K562 (cell line): Measurements from ENCODE around the gene ALDH5A1. TPM values are rescaled to one million over a fixed set of nuclear protein-coding genes. Genes with fewer than 3 reads are reported as not detected.
A peak's percentile ranks its signal among the peaks of the same experiment; 100 is the strongest.

Source experiments
- ATAC-seq: fragments of 200-7000 bp; cut with Tn5 transposase; 3 replicates; pipeline ENCODE4 v1.9.1; 2020; ENCODE audit warnings: moderate library complexity
- BruUV-seq: library from RNA; stranded (reverse); fragments of 400-500 nt; replicated peaks from 2 replicates; lab custom pipeline; 2021; lab: Mats Ljungman, UMichigan
- CTCF ChIA-PET: fragments of 300-600 bp; formaldehyde crosslinking; extraction: SDS; loops from one replicate; lab custom pipeline; 2021; ENCODE audit warnings: low intra/inter-chr PET ratio; lab: Yijun Ruan, JAX
- POLR2A ChIA-PET: fragments of 300-600, 350-650 bp; sonication (Branson Sonifier 250); formaldehyde crosslinking; extraction: SDS; loops from one replicate; lab custom pipeline; 2021; ENCODE audit warnings: antibody characterized with exemption, inconsistent platforms; lab: Yijun Ruan, JAX
- DNase-seq, 4 experiments: peaks; one replicate each; pipeline versions ENCODE4 v3.0.0 to v3.0.0-alpha.2; 2011 to 2018; ENCODE audit warnings: low spot score in 3 of 4, mixed read lengths in 3 of 4; ENCODE audit errors: extremely low read depth in 1 of 4
- FAIRE-seq: peaks from 2 replicates; lab custom pipeline; 2011; peaks lifted over from hg19 to GRCh38; lab: Jason Lieb, UNC
- H2AFZ ChIP-seq: 2 replicates; pipeline ENCODE4 v1.6.0; 2011; ENCODE audit warnings: low read depth, low read length, control low read depth, inconsistent platforms
- H3K27ac ChIP-seq: fragments of 200-600 bp; 3 replicates; pipeline ENCODE4 v1.8.0; 2011; ENCODE audit warnings: low read depth, mild to moderate bottlenecking, control low read depth, inconsistent platforms, low read length, moderate library complexity, mixed read lengths; ENCODE audit errors: extremely low read depth
- H3K27me3 ChIP-seq, 2 experiments: fragments of 300-600 bp in 1 of 2; 2 replicates in 1 of 2; 3 replicates in 1 of 2; pipeline versions ENCODE4 v1.6.0 to v1.8.0; 2011; ENCODE audit warnings: inconsistent platforms in 2 of 2, low read length in 2 of 2, mild to moderate bottlenecking in 1 of 2, mixed read lengths in 1 of 2, moderate library complexity in 1 of 2; ENCODE audit not compliant: control insufficient read depth in 2 of 2, insufficient read depth in 2 of 2
- H3K36me3 ChIP-seq: fragments of 300-600 bp; 3 replicates; pipeline ENCODE4 v1.8.0; 2011; ENCODE audit warnings: mild to moderate bottlenecking, low read length, inconsistent platforms; ENCODE audit not compliant: control insufficient read depth, insufficient read depth
- H3K4me1 ChIP-seq, 2 experiments: fragments of 200-600 bp in 1 of 2; replicated peaks in 1 of 2; 2 replicates in 1 of 2; 3 replicates in 1 of 2; pipeline versions ENCODE4 v1.5.1 to v1.8.0; 2011; ENCODE audit warnings: inconsistent platforms in 2 of 2, low read length in 2 of 2, mild to moderate bottlenecking in 1 of 2, mixed read lengths in 1 of 2, moderate library complexity in 1 of 2; ENCODE audit not compliant: control insufficient read depth in 2 of 2, insufficient read depth in 2 of 2
- H3K4me2 ChIP-seq: 2 replicates; pipeline ENCODE4 v1.6.1; 2011; ENCODE audit warnings: low read length, control low read depth, inconsistent platforms, mixed read lengths; ENCODE audit not compliant: insufficient read depth
- H3K4me3 ChIP-seq: fragments of 200-600 bp; sonication (generic), shearing (Covaris generic); 2 replicates; pipeline ENCODE4 v1.5.1; 2016; ENCODE audit warnings: control low read depth, inconsistent platforms
- H3K79me2 ChIP-seq: fragments of 200-600 bp; 3 replicates; pipeline ENCODE4 v1.8.0; 2011; ENCODE audit warnings: low read length, inconsistent platforms; ENCODE audit not compliant: control insufficient read depth, insufficient read depth
- H3K9ac ChIP-seq, 2 experiments: 2 replicates each; pipeline versions ENCODE4 v1.6.0 to v1.6.1; 2011; ENCODE audit warnings: low read depth in 2 of 2, low read length in 2 of 2, control low read depth in 1 of 2, inconsistent platforms in 1 of 2, mild to moderate bottlenecking in 1 of 2, mixed read lengths in 1 of 2; ENCODE audit not compliant: insufficient read depth in 1 of 2
- H3K9me1 ChIP-seq: one replicate; pipeline ENCODE4 v1.6.0; 2011; ENCODE audit warnings: inconsistent platforms, mild to moderate bottlenecking, low read length, moderate library complexity; ENCODE audit not compliant: control insufficient read depth, insufficient read depth
- H3K9me3 ChIP-seq: replicated peaks from 2 replicates; pipeline ENCODE4 v1.5.1; 2011; ENCODE audit warnings: low read depth, low read length, inconsistent platforms; ENCODE audit not compliant: control insufficient read depth, insufficient read depth
- H4K20me1 ChIP-seq: replicated peaks from 2 replicates; pipeline ENCODE4 v1.6.1; 2011; ENCODE audit warnings: low read length, inconsistent platforms, mixed read lengths; ENCODE audit not compliant: control insufficient read depth, insufficient read depth
- C11orf30 ChIP-seq: fragments of 450-650 bp; IDR thresholded peaks from 2 replicates; pipeline ENCODE4 v1.6.1; 2016; ENCODE audit warnings: low read depth, mild to moderate bottlenecking
- CBFA2T2 ChIP-seq: fragments of 450-650 bp; conservative IDR thresholded peaks from 2 replicates; pipeline ENCODE4 v1.6.1; 2017; ENCODE audit warnings: mild to moderate bottlenecking
- CEBPB ChIP-seq: fragments of 450-650 bp; IDR thresholded peaks from 2 replicates; pipeline ENCODE4 v1.6.1; 2016; ENCODE audit warnings: missing genetic modification characterization, missing compliant biosample characterization
- HNRNPH1 ChIP-seq: fragments of 200-400 bp; formaldehyde crosslinking; optimal IDR thresholded peaks from 2 replicates; pipeline ENCODE3; 2017; ENCODE audit warnings: low read depth, mild to moderate bottlenecking, low read length, moderate library complexity
- MAFF ChIP-seq: IDR thresholded peaks from 2 replicates; pipeline ENCODE4 v1.6.1; 2012; ENCODE audit warnings: low read length, improper control_type of control experiment
- MAFG ChIP-seq: fragments of 450-650 bp; conservative IDR thresholded peaks from 2 replicates; pipeline ENCODE4 v1.6.1; 2016; ENCODE audit warnings: missing genetic modification characterization, missing compliant biosample characterization
- MAFK ChIP-seq: IDR thresholded peaks from 2 replicates; pipeline ENCODE4 v1.6.1; 2011; ENCODE audit warnings: low read length, improper control_type of control experiment
- MTA3 ChIP-seq: fragments of 450-650 bp; formaldehyde crosslinking; IDR thresholded peaks from 2 replicates; pipeline ENCODE4 v1.6.1; 2017; ENCODE audit warnings: mild to moderate bottlenecking, borderline replicate concordance
- RERE ChIP-seq: sonication (generic); formaldehyde crosslinking; IDR thresholded peaks from 2 replicates; pipeline ENCODE4 v1.8.0; 2023; ENCODE audit warnings: missing genetic modification reagents, mild to moderate bottlenecking, borderline replicate concordance
- ZNF316 ChIP-seq: fragments of 450-650 bp; IDR thresholded peaks from 2 replicates; pipeline ENCODE4 v1.6.1; 2016
- WGBS: fragments of 100-300 bp; shearing (Covaris generic); methylation state at CpG from one replicate; pipeline ENCODE4 v1.1.6; 2016; ENCODE audit warnings: low coverage, mixed read lengths; ENCODE audit not compliant: insufficient coverage; ENCODE audit errors: missing lambda C conversion rate; 5-methylcytosine and 5-hydroxymethylcytosine counted together
- in situ Hi-C: fragments of 300-500 bp; cut with MboI; formaldehyde crosslinking; loops from 4 replicates; pipeline ENCODE4 v1.15.0; 2018; ENCODE audit warnings: inconsistent platforms, mixed read lengths
- intact Hi-C: fragments of 100-400 bp; cut with micrococcal nuclease; formaldehyde crosslinking; loops from 2 replicates; pipeline ENCODE4 v1.14.2; 2022
- polyA plus RNA-seq, 8 experiments: library from polyadenylated mRNA; depleted of rRNA in 4 of 8; stranded (reverse) in 5 of 8; unstranded in 3 of 8; fragments of >200 nt; fragmentation: Nextera tagmentation in 2 of 8; fragmentation: Illumina TruSeq in 1 of 8; extraction: Ambion mirVana in 2 of 8; extraction: Trizol in 1 of 8; gene quantifications; 2 replicates each; pipeline versions ENCODE4 v1.2.1 to v1.2.3, GENCODE V29; 2011 to 2014; ENCODE audit warnings: inconsistent platforms in 1 of 8, missing spikeins in 1 of 8
- total RNA-seq, 7 experiments: library from RNA; depleted of rRNA in 6 of 7; stranded (reverse); fragments of >200 nt in 6 of 7; fragmentation: Illumina TruSeq in 2 of 7; extraction: Trizol in 2 of 7; gene quantifications; 2 replicates each; pipeline versions ENCODE4 v1.2.1 to v1.2.3, GENCODE V29; 2011 to 2021; ENCODE audit warnings: low replicate concordance in 1 of 7

Gene ALDH5A1
- total and polyA plus RNA-seq, 9 of the 15 experiments (the other 6 are each of a cell fraction or from before 2014, with no cell fraction given) = 2.2 to 19.7 (median 9.5) TPM

- BruUV-seq = no TSS peak
- CTCF ChIA-PET = no interaction called here
- H3K9me1 ChIP-seq = peaks cover 3% of the 10 kb centered on the region
- TF ChIP-seq CBFA2T2 (no peak), CEBPB (tag) (peak; percentile 25; the same call in 1 of the 2 replicates)
- TF ChIP-seq, all 486 proteins: peak for 1
- intact Hi-C loops = no loop called here
- Histone ChIP-seq H3K9ac (no peak overlapping the region), H3K27me3 (peaks cover 35 to 50% of the 10 kb centered on the region in 2 experiments), H4K20me1 (no peaks in the 10 kb centered on the region; the same call in 1 of the 2 replicates), H3K9me3 (no peaks in the 10 kb centered on the region), H3K4me1 (no peaks in the 10 kb centered on the region), H3K27ac (no peak overlapping the region), H3K36me3 (no peaks in the 10 kb centered on the region), H3K4me2 (no peak overlapping the region), H3K4me3 (no peak overlapping the region), H2AFZ (no peak overlapping the region), H3K79me2 (no peaks in the 10 kb centered on the region)
- FAIRE-seq (no peak), ATAC-seq (no peak), DNase-seq (no peak)
- 2% methylated on average over 13 of the region's 13 CpGs for WGBS
- in situ Hi-C loops = no loop called here
- POLR2A ChIA-PET = no interaction called here
These were observed 55.0 kb downstream of the ALDH5A1 start for GRCh38 chr6:24549674-24550353.

GRCh38 chr6:24551139-24551538 is 56.4 kb downstream of the ALDH5A1 start:
- no peaks in the 10 kb centered on the region for H3K79me2 ChIP-seq
- no peak for FAIRE-seq
- H3K27me3 ChIP-seq = peaks cover 30 to 45% of the 10 kb centered on the region in 2 experiments
- H3K27ac ChIP-seq = no peak overlapping the region
- in situ Hi-C loops (no loop called here), intact Hi-C loops (no loop called here)
- H3K9me3 ChIP-seq = no peaks in the 10 kb centered on the region
- no peak overlapping the region for H3K4me2 ChIP-seq
- peaks cover 3% of the 10 kb centered on the region for H3K9me1 ChIP-seq
- no peak for ATAC-seq
- CTCF ChIA-PET = no interaction called here
- no peak for DNase-seq
- no peak overlapping the region for H3K9ac ChIP-seq
- TF ChIP-seq MAFG (tag) = peak; percentile 48
- peak; percentile 49 for TF ChIP-seq C11orf30
- TF ChIP-seq MAFK = peak; percentile 51
- TF ChIP-seq MTA3 = no peak
- TF ChIP-seq ZNF316 = peak; percentile 80
- TF ChIP-seq MAFF = peak; percentile 66
- TF ChIP-seq HNRNPH1 = no peak
- no peak for TF ChIP-seq RERE (CRISPR knock-in tag)
- BruUV-seq = no TSS peak
- no peaks in the 10 kb centered on the region for H3K36me3 ChIP-seq
- POLR2A ChIA-PET = no interaction called here
- 3% methylated on average over 5 of the region's 5 CpGs for WGBS
- H4K20me1 ChIP-seq = no peaks in the 10 kb centered on the region; the same call in 1 of the 2 replicates
- no peak overlapping the region for H2AFZ ChIP-seq
- H3K4me1 ChIP-seq = no peaks in the 10 kb centered on the region
- H3K4me3 ChIP-seq = no peak overlapping the region
